Heart right ventricle (tissue), 16 donors: ENCODE results near the gene TMEM61. TPM values are rescaled to one million over a fixed set of nuclear protein-coding genes. Genes with fewer than 3 reads are reported as not detected.
"Not testable (repeated sequence)": the region's sequence is repeated elsewhere in the genome, so short reads cannot be mapped to it uniquely, and the experiment has no call there.

ENCODE experiments used
- ATAC-seq, 8 donors: fragments of 200-7000 bp; cut with Tn5 transposase; one replicate each; pipeline ENCODE4 v1.9.1; 2020; ENCODE audit warnings: mild to moderate bottlenecking in 8 of 8, moderate library complexity in 8 of 8, moderate number of reproducible peaks in 1 of 8
- DNase-seq, 2 donors: peaks; one replicate each; pipeline ENCODE4 v3.0.0-alpha.2; 2020
- H3K27ac ChIP-seq, 10 donors: fragments of 200-600 bp; sonication (generic) in 2 of 10; one replicate each; pipeline versions ENCODE4 v1.5.0 to v1.8.0; 2020 to 2022; ENCODE audit warnings: mild to moderate bottlenecking in 3 of 10
- H3K27me3 ChIP-seq, 7 donors: fragments of 200-600 bp; one replicate each; pipeline ENCODE4 v1.8.0; 2021 to 2022; ENCODE audit warnings: mild to moderate bottlenecking in 2 of 7
- H3K36me3 ChIP-seq, 9 donors: fragments of 200-600 bp; sonication (generic) in 1 of 9; one replicate each; pipeline versions ENCODE4 v1.5.0 to v1.8.0; 2020 to 2022; ENCODE audit warnings: mild to moderate bottlenecking in 2 of 9
- H3K4me1 ChIP-seq, 9 donors: fragments of 200-600 bp; sonication (generic) in 1 of 9; one replicate each; pipeline versions ENCODE4 v1.5.0 to v1.8.0; 2020 to 2022; ENCODE audit warnings: mild to moderate bottlenecking in 4 of 9
- H3K4me3 ChIP-seq, 10 donors: fragments of 200-600 bp; sonication (generic) in 2 of 10; one replicate each; pipeline versions ENCODE4 v1.5.0 to v1.8.0; 2020 to 2022; ENCODE audit warnings: mild to moderate bottlenecking in 7 of 10, moderate library complexity in 2 of 10
- H3K9me3 ChIP-seq, 11 donors: fragments of 200-600 bp in 10 of 11; sonication (generic) in 2 of 11; one replicate each; pipeline versions ENCODE4 v1.5.0 to v1.8.0; 2013 to 2022; ENCODE audit warnings: mild to moderate bottlenecking in 2 of 11, control low read depth in 1 of 11, moderate library complexity in 1 of 11
- CTCF ChIP-seq, 9 donors: fragments of 200-600 bp; sonication (generic) in 2 of 9; IDR thresholded peaks; one replicate each; pipeline versions ENCODE4 v1.5.0 to v1.8.0; 2021 to 2022; ENCODE audit warnings: antibody characterized with exemption in 9 of 9, mild to moderate bottlenecking in 5 of 9, moderate library complexity in 1 of 9
- WGBS, 2 donors: extraction: QIAGEN DNeasy Blood & Tissue Kit; methylation state at CpG; one replicate each; pipeline ENCODE4 v1.1.7; 2013; ENCODE audit warnings: inconsistent platforms in 1 of 2; 5-methylcytosine and 5-hydroxymethylcytosine counted together
- intact Hi-C, 10 donors: fragments of 100-400 bp; cut with DNase I; formaldehyde crosslinking; loops; one replicate each; pipeline versions ENCODE4 v1.11.1 to v1.14.2; 2022
- polyA plus RNA-seq, 2 donors: library from polyadenylated mRNA; stranded (reverse); fragments of 200-250 nt; gene quantifications; one replicate each; pipeline ENCODE4 v1.2.3, GENCODE V29; 2013
- total RNA-seq, 10 donors: library from RNA; stranded (reverse); fragmentation: NEBNext Ultra II Directional in 3 of 10; extraction: Animal tissue kit (Norgen Biotek cat#: 25700) in 3 of 10; gene quantifications; one replicate each; pipeline versions ENCODE4 v1.2.1 to v1.2.4, GENCODE V29; 2021 to 2023
- donor health status: Arrhythmogenic right ventricular cardiomyopathy.
- donor health status: ischemic (EF 13 %, LVEDD 7.1; RV severe dilation, severe dysfunction).
- donor health status: healthy with polysubstance abuse.
- donor health status: DM: no; HTN: yes; CAD: no.
- donor health status: DM: no; HTN: no; CAD: no.
- donor health status: ischemic (EF 25% LVEDD 6.9; RV normal size, moderate dysfunction).
- donor health status: ischemic (EF 25% LVEDD 5.7; RV mildly dilated, moderate dysfunction).
- donor health status: healthy.
- donor health status: DM: yes; HTN: yes; CAD: no.
- donor health status: Ischemic cardiomyopathy.
- donor health status: ischemic (EF 35%, LVEDD 5.7; RV mildly dilated, moderate dysfunction).
- donor health status: nonischemic (EF 11% LVEDD 7.7; RV severe dilation, severe dysfunction).
- donor health status: DM: yes; HTN: yes; CAD: no.
- donor health status: PGD.
- donor health status: ischemic (EF 29% LVEDD 5.4; RV normal size, mild dysfunction).
- donor health status: nonischemic (EF 23%, LVEDD 6.1; RV moderate dilation, normal function).

TMEM61 gene
- total and polyA plus RNA-seq, 12 donors = 0.03 to 0.37 TPM; not detected in 10

- H3K27me3 ChIP-seq = peaks cover 0 to 23% (median 13%) of the 10 kb centered on the region in 7 donors
- intact Hi-C loops = no loop called here
Measured at GRCh38 chr1:55018395-55018794, 38.0 kb downstream of the TMEM61 start.

GRCh38 chr1:55021942-55022546, 41.6 kb downstream of the TMEM61 start:
- peaks cover 0 to 6% (median 0%) of the 10 kb centered on the region in 9 donors for H3K4me1 ChIP-seq
- H3K36me3 ChIP-seq = no peaks in the 10 kb centered on the region
- TF ChIP-seq CTCF (IDR thresholded peaks at IDR 0.05) = peak; percentile 61 to 89 (median 83)
- ATAC-seq = peak; percentile 90 to 99 (median 98)
- H3K27ac ChIP-seq = no peak overlapping the region
- peak; percentile 70 to 78 for DNase-seq
- intact Hi-C loops = loop anchor here in 3 of 10 donors (1.0 to 2.0 kb wide), 2 partner anchors 71 to 72 kb away; no protein-coding TSS in a partner anchor
- no peaks in the 10 kb centered on the region for H3K9me3 ChIP-seq
- no peak overlapping the region for H3K4me3 ChIP-seq
- WGBS, 2 donors = 42% methylated on average over 15 of the region's 15 CpGs
- peaks cover 0 to 16% (median 5%) of the 10 kb centered on the region in 7 donors for H3K27me3 ChIP-seq

More at GRCh38 chr1:55018395-55018794, 38.0 kb downstream of the TMEM61 start:
- Histone ChIP-seq H3K27ac (no peak overlapping the region), H3K9me3 (no peaks in the 10 kb centered on the region), H3K36me3 (no peaks in the 10 kb centered on the region), H3K4me1 (peaks cover 0 to 6% (median 0%) of the 10 kb centered on the region in 9 donors), H3K4me3 (no peak overlapping the region)
- TF ChIP-seq CTCF (IDR thresholded peaks at IDR 0.05) = no peak
- no peak for DNase-seq
- 83 to 84% methylated on average over 9 of the region's 9 CpGs for WGBS, 2 donors
- no peak for ATAC-seq

GRCh38 chr1:55024163-55024562, 43.7 kb downstream of the TMEM61 start:
- H3K27ac ChIP-seq, DNase-seq, H3K27me3 ChIP-seq, ATAC-seq, intact Hi-C loops, H3K9me3 ChIP-seq, H3K4me3 ChIP-seq, H3K36me3 ChIP-seq, H3K4me1 ChIP-seq: not testable (repeated sequence)
- 66 to 76% methylated on average over 7 to 9 of the region's 10 CpGs for WGBS, 2 donors

GRCh38 chr1:55026682-55027081, 46.3 kb downstream of the TMEM61 start:
- ATAC-seq, H3K27ac ChIP-seq, H3K27me3 ChIP-seq, DNase-seq, H3K9me3 ChIP-seq, H3K4me3 ChIP-seq, intact Hi-C loops, H3K4me1 ChIP-seq, H3K36me3 ChIP-seq: not testable (repeated sequence)
- WGBS, 2 donors = 77 to 86% methylated on average over 3 of the region's 3 CpGs

- H3K4me3 ChIP-seq, H3K4me1 ChIP-seq, DNase-seq, ATAC-seq, H3K9me3 ChIP-seq, H3K36me3 ChIP-seq, intact Hi-C loops, H3K27ac ChIP-seq: not testable (repeated sequence)
- H3K27me3 ChIP-seq = peaks cover 0 to 35% (median 28%) of the 10 kb centered on the region in 7 donors
- WGBS, 2 donors = 96% methylated on average over 5 of the region's 5 CpGs
Measured at GRCh38 chr1:55031098-55031497, 50.7 kb downstream of the TMEM61 start.

- H3K36me3 ChIP-seq = no peaks in the 10 kb centered on the region
- TF ChIP-seq CTCF (IDR thresholded peaks at IDR 0.05) = no peak
- H3K27ac ChIP-seq = no peak overlapping the region
- no peak overlapping the region for H3K4me3 ChIP-seq
- no peaks in the 10 kb centered on the region for H3K4me1 ChIP-seq
- intact Hi-C loops = no loop called here
- WGBS, 2 donors = 69 to 80% methylated on average over 7 of the region's 7 CpGs
- DNase-seq (no peak), ATAC-seq (no peak)
- H3K27me3 ChIP-seq = peaks cover 0 to 54% (median 50%) of the 10 kb centered on the region in 7 donors
- H3K9me3 ChIP-seq = no peaks in the 10 kb centered on the region
Measured at GRCh38 chr1:55033265-55033614, 52.8 kb downstream of the TMEM61 start.
